Bronchial epithelial cell (primary cell): Measurements from ENCODE around the gene MAN1C1. TPM values are rescaled to one million over a fixed set of nuclear protein-coding genes. Genes with fewer than 3 reads are reported as not detected.

Experiments used
- DNase-seq: peaks from one replicate; pipeline ENCODE4 v3.0.0-alpha.2; 2010; ENCODE audit warnings: low read depth
- FAIRE-seq: peaks from 2 replicates; lab custom pipeline; 2011; peaks lifted over from hg19 to GRCh38; lab: Jason Lieb, UNC
- H3K27me3 ChIP-seq: 2 replicates; pipeline ENCODE4 v1.5.1; 2011; ENCODE audit warnings: low read length; ENCODE audit not compliant: control insufficient read depth, insufficient read depth
- H3K36me3 ChIP-seq: 2 replicates; pipeline ENCODE4 v1.5.1; 2011; ENCODE audit warnings: low read length; ENCODE audit not compliant: control insufficient read depth, insufficient read depth
- H3K4me3 ChIP-seq: 2 replicates; pipeline ENCODE4 v1.5.1; 2011; ENCODE audit warnings: mild to moderate bottlenecking, low read depth, low read length, control low read depth
- total RNA-seq: library from RNA; depleted of rRNA; stranded (reverse); fragments of >200 nt; gene quantifications from 2 replicates; pipeline ENCODE4 v1.2.1, GENCODE V29; 2014
- TF ChIP-seq, protein P1 (sequence below): IDR thresholded peaks from 2 replicates; pipeline ENCODE4 v1.5.1; 2011; ENCODE audit warnings: mild to moderate bottlenecking, moderate library complexity, low read length, control low read depth, inconsistent platforms; ENCODE audit not compliant: insufficient read depth, severe bottlenecking

The MAN1C1 gene
- total RNA-seq, 1 donor from 2014 or later, result under 0.01 TPM

DNA sequence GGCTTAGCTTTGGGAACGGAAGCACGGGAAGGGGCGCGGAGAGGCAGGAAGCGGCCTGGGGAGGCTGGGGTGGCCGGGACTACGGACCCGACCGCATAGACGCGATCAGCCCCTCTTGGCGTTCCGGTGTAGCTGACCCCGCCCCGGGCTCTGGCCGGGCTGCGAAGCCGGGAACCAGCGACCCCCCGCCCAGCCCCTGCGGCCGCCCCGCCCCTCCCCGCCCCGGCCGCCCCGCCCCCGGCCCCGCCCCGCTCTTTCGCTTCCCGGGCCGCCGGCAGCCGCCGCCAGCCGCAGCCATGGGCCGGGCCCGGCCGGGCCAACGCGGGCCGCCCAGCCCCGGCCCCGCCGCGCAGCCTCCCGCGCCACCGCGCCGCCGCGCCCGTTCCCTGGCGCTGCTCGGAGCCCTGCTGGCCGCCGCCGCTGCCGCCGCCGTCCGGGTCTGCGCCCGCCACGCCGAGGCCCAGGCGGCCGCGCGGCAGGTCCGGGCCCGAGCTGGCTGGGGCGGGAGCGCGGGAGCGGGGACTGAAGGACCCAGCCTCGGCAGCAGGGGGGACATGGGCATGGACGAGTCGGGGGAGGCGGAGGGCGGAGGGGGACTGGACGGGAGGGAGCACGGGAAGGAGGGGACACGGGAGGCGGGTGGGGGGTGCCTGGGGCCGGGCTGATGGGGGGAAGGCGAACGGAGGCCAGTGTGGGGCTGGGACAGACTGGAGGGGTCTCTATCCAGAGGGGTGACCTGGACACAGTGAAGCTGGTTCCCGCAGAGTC lies 183.5 kb downstream of the MAN1C1 start, which contains the start of gene SELENON:
Gene SELENON, plus strand, starts transcription at position 259 of the 768 bp plus-strand sequence. Its CDS starts 38 bp downstream, at position 297.
- no peak for DNase-seq
- Histone ChIP-seq H3K4me3 (peak within 1 kb of the TSS; percentile 53), H3K36me3 (peaks cover 4% of the 10 kb centered on the region), H3K27me3 (no peaks in the 10 kb centered on the region)
- TF ChIP-seq, protein P1, sequence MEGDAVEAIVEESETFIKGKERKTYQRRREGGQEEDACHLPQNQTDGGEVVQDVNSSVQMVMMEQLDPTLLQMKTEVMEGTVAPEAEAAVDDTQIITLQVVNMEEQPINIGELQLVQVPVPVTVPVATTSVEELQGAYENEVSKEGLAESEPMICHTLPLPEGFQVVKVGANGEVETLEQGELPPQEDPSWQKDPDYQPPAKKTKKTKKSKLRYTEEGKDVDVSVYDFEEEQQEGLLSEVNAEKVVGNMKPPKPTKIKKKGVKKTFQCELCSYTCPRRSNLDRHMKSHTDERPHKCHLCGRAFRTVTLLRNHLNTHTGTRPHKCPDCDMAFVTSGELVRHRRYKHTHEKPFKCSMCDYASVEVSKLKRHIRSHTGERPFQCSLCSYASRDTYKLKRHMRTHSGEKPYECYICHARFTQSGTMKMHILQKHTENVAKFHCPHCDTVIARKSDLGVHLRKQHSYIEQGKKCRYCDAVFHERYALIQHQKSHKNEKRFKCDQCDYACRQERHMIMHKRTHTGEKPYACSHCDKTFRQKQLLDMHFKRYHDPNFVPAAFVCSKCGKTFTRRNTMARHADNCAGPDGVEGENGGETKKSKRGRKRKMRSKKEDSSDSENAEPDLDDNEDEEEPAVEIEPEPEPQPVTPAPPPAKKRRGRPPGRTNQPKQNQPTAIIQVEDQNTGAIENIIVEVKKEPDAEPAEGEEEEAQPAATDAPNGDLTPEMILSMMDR, result no peak
- no peak for FAIRE-seq

DNA sequence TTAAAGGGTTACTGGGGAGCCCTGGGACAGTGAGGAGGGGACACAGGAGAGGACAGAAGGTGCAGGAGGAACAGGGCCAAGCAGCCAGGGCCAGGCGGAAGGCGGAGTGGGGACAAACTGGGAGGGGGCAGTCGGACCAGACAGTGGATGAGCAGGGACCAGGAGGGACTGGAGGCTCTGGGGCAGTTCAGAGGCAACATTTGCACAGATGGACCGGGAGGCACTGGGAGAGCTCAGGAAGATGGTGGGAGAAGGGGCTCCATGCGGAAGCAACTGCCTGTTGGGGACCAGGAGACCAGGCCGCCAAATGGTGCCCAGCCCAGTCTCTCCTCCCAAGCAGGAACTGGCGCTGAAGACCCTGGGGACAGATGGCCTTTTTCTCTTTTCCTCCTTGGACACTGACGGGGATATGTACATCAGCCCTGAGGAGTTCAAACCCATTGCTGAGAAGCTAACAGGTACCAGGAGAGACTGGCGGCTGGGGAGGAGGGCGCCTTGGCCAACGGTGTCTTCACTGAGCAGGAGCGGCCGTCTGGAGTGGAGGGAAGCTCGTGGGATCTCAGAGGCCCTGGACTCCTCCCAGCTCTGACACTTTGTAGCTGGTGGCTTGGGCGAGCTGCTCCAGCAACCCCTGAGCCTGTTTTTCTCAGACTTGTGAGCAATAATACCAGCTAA lies 184.2 kb downstream of the MAN1C1 start:
- no peak for FAIRE-seq
- TF ChIP-seq, protein P1, result no peak
- peak overlapping the region; percentile 53 for H3K4me3 ChIP-seq

DNA sequence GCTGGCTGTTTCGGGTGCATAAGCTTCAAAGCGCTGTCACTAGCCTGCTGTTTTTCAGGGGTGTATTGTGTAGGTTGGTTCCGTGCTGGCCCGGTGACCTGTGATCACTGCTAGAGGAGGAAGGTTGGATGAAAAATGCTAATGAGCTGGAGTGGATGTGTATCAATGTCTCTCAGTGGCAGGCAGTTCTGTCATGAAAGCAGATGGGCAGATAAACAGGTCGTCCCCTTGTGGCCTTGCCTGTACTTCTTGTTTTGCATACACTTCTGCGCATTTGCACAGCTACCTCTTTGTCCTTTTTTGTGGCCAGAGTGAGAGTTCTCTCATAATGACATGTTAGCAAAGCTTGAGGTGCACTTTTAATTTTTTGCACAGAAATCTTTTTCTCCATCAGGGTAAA lies 186.3 kb downstream of the MAN1C1 start:
- FAIRE-seq (no peak), DNase-seq (no peak)
- TF ChIP-seq, protein P1, result no peak
- Histone ChIP-seq H3K36me3 (peaks cover 12% of the 10 kb centered on the region), H3K4me3 (no peak overlapping the region), H3K27me3 (no peaks in the 10 kb centered on the region)

More for the DNA sequence above, 184.2 kb downstream of the MAN1C1 start:
- Histone ChIP-seq H3K27me3 (no peaks in the 10 kb centered on the region), H3K36me3 (peaks cover 9% of the 10 kb centered on the region)
- no peak for DNase-seq

DNA sequence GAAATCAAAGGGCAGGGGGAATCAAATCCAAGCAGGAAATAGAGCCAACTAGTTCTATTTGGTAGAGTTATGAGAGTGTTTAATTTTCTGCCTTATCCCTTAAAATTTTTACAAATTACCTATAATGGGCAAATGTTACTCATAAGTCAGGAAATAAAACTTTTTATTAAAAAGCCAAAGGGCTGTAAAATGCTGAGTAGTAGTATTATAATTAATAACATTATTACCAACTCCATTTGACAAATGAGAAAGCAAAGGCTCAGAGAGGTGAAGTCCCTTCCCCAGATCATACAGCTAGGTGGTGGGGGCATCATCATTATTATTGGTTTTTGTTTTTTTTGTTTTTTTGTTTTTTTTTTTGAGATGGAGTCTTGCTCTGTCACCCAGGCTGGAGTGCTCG lies 186.8 kb downstream of the MAN1C1 start:
- FAIRE-seq, result no peak
- Histone ChIP-seq H3K27me3 (no peaks in the 10 kb centered on the region), H3K4me3 (no peak overlapping the region), H3K36me3 (peaks cover 13% of the 10 kb centered on the region)
- DNase-seq, result no peak
- TF ChIP-seq, protein P1, result no peak

DNA sequence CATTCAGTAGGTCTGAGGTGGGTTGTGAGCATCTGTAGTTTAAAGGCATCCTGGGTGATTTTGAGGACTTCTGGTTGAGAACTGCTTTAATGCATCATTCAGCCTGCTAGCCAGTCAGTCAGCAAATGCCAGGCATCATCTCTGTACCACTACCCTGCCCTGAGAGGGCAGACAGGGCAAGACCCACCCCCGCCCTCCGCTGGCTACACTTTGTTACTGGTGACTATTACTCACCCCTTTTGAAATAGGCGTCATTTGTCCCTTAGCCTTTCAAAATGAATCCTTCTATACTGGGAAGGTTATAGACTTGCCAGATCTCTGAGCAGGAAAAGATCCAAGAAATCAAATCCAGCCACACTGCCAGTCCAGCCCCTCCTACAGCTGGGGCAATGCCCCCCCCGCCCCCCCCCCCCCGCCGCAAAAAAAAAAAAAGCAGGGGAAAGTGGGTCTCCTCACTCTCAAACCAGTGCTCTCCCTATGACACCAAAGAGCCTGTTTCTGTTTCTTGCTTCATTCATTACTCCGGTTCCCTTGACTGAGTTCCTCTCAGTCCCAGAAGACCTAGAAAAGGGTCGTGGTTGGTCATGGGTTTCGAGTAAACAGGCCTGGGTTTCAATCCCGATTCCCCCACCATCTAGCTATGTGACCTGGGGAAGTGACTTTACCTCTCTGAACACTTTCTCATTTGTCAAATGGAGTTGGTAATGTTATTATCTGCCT lies 187.8 kb downstream of the MAN1C1 start:
- peaks cover 19% of the 10 kb centered on the region for H3K36me3 ChIP-seq
- TF ChIP-seq, protein P1, result no peak
- H3K4me3 ChIP-seq, result no peak overlapping the region
- FAIRE-seq (no peak), DNase-seq (peak; percentile 20)
- H3K27me3 ChIP-seq, result no peaks in the 10 kb centered on the region
